K562 (cell line): ENCODE results near the gene GNAQ. TPM values are rescaled to one million over a fixed set of nuclear protein-coding genes. Genes with fewer than 3 reads are reported as not detected.

Source experiments
- ATAC-seq: fragments of 200-7000 bp; cut with Tn5 transposase; 3 replicates; pipeline ENCODE4 v1.9.1; 2020; ENCODE audit warnings: moderate library complexity
- BruUV-seq: library from RNA; stranded (reverse); fragments of 400-500 nt; replicated peaks from 2 replicates; lab custom pipeline; 2021; lab: Mats Ljungman, UMichigan
- CTCF ChIA-PET: fragments of 300-600 bp; formaldehyde crosslinking; extraction: SDS; loops from one replicate; lab custom pipeline; 2021; ENCODE audit warnings: low intra/inter-chr PET ratio; lab: Yijun Ruan, JAX
- POLR2A ChIA-PET: fragments of 300-600, 350-650 bp; sonication (Branson Sonifier 250); formaldehyde crosslinking; extraction: SDS; loops from one replicate; lab custom pipeline; 2021; ENCODE audit warnings: antibody characterized with exemption, inconsistent platforms; lab: Yijun Ruan, JAX
- DNase-seq, 4 experiments: peaks; one replicate each; pipeline versions ENCODE4 v3.0.0 to v3.0.0-alpha.2; 2011 to 2018; ENCODE audit warnings: low spot score in 3 of 4, mixed read lengths in 3 of 4; ENCODE audit errors: extremely low read depth in 1 of 4
- FAIRE-seq: peaks from 2 replicates; lab custom pipeline; 2011; peaks lifted over from hg19 to GRCh38; lab: Jason Lieb, UNC
- H2AFZ ChIP-seq: 2 replicates; pipeline ENCODE4 v1.6.0; 2011; ENCODE audit warnings: low read depth, low read length, control low read depth, inconsistent platforms
- H3K27ac ChIP-seq: fragments of 200-600 bp; 3 replicates; pipeline ENCODE4 v1.8.0; 2011; ENCODE audit warnings: low read depth, mild to moderate bottlenecking, control low read depth, inconsistent platforms, low read length, moderate library complexity, mixed read lengths; ENCODE audit errors: extremely low read depth
- H3K27me3 ChIP-seq, 2 experiments: fragments of 300-600 bp in 1 of 2; 2 replicates in 1 of 2; 3 replicates in 1 of 2; pipeline versions ENCODE4 v1.6.0 to v1.8.0; 2011; ENCODE audit warnings: inconsistent platforms in 2 of 2, low read length in 2 of 2, mild to moderate bottlenecking in 1 of 2, mixed read lengths in 1 of 2, moderate library complexity in 1 of 2; ENCODE audit not compliant: control insufficient read depth in 2 of 2, insufficient read depth in 2 of 2
- H3K36me3 ChIP-seq: fragments of 300-600 bp; 3 replicates; pipeline ENCODE4 v1.8.0; 2011; ENCODE audit warnings: mild to moderate bottlenecking, low read length, inconsistent platforms; ENCODE audit not compliant: control insufficient read depth, insufficient read depth
- H3K4me1 ChIP-seq, 2 experiments: fragments of 200-600 bp in 1 of 2; replicated peaks in 1 of 2; 2 replicates in 1 of 2; 3 replicates in 1 of 2; pipeline versions ENCODE4 v1.5.1 to v1.8.0; 2011; ENCODE audit warnings: inconsistent platforms in 2 of 2, low read length in 2 of 2, mild to moderate bottlenecking in 1 of 2, mixed read lengths in 1 of 2, moderate library complexity in 1 of 2; ENCODE audit not compliant: control insufficient read depth in 2 of 2, insufficient read depth in 2 of 2
- H3K4me2 ChIP-seq: 2 replicates; pipeline ENCODE4 v1.6.1; 2011; ENCODE audit warnings: low read length, control low read depth, inconsistent platforms, mixed read lengths; ENCODE audit not compliant: insufficient read depth
- H3K4me3 ChIP-seq: fragments of 200-600 bp; sonication (generic), shearing (Covaris generic); 2 replicates; pipeline ENCODE4 v1.5.1; 2016; ENCODE audit warnings: control low read depth, inconsistent platforms
- H3K79me2 ChIP-seq: fragments of 200-600 bp; 3 replicates; pipeline ENCODE4 v1.8.0; 2011; ENCODE audit warnings: low read length, inconsistent platforms; ENCODE audit not compliant: control insufficient read depth, insufficient read depth
- H3K9ac ChIP-seq, 2 experiments: 2 replicates each; pipeline versions ENCODE4 v1.6.0 to v1.6.1; 2011; ENCODE audit warnings: low read depth in 2 of 2, low read length in 2 of 2, control low read depth in 1 of 2, inconsistent platforms in 1 of 2, mild to moderate bottlenecking in 1 of 2, mixed read lengths in 1 of 2; ENCODE audit not compliant: insufficient read depth in 1 of 2
- H3K9me1 ChIP-seq: one replicate; pipeline ENCODE4 v1.6.0; 2011; ENCODE audit warnings: inconsistent platforms, mild to moderate bottlenecking, low read length, moderate library complexity; ENCODE audit not compliant: control insufficient read depth, insufficient read depth
- H3K9me3 ChIP-seq: replicated peaks from 2 replicates; pipeline ENCODE4 v1.5.1; 2011; ENCODE audit warnings: low read depth, low read length, inconsistent platforms; ENCODE audit not compliant: control insufficient read depth, insufficient read depth
- H4K20me1 ChIP-seq: replicated peaks from 2 replicates; pipeline ENCODE4 v1.6.1; 2011; ENCODE audit warnings: low read length, inconsistent platforms, mixed read lengths; ENCODE audit not compliant: control insufficient read depth, insufficient read depth
- CEBPB ChIP-seq: fragments of 450-650 bp; IDR thresholded peaks from 2 replicates; pipeline ENCODE4 v1.6.1; 2016; ENCODE audit warnings: missing genetic modification characterization, missing compliant biosample characterization
- ELF4 ChIP-seq: fragments of 450-650 bp; formaldehyde crosslinking; IDR thresholded peaks from 2 replicates; pipeline ENCODE4 v1.4.0; 2022; ENCODE audit warnings: missing genetic modification characterization
- MCM2 ChIP-seq: fragments of 450-650 bp; IDR thresholded peaks from 2 replicates; pipeline ENCODE4 v1.6.1; 2017; ENCODE audit warnings: low read depth, mild to moderate bottlenecking
- MCM7 ChIP-seq, 2 experiments: fragments of 450-650 bp; IDR thresholded peaks; 2 replicates each; pipeline ENCODE4 v1.6.1; 2016 to 2018
- MYNN ChIP-seq, 2 experiments: sonication (generic); formaldehyde crosslinking in 1 of 2; IDR thresholded peaks; 2 replicates each; pipeline versions ENCODE4 v1.5.0 to v1.6.1; 2016 to 2020; ENCODE audit warnings: antibody characterized with exemption in 1 of 2, missing genetic modification reagents in 1 of 2
- STAT5A ChIP-seq: IDR thresholded peaks from 2 replicates; pipeline ENCODE4 v1.6.1; 2012; ENCODE audit warnings: low read length, inconsistent platforms, borderline replicate concordance
- TARDBP ChIP-seq: fragments of 450-650 bp; IDR thresholded peaks from 2 replicates; pipeline ENCODE4 v1.6.1; 2016
- ZBTB7A ChIP-seq: IDR thresholded peaks from 2 replicates; pipeline ENCODE4 v1.6.1; 2011; ENCODE audit warnings: low read depth, mild to moderate bottlenecking, low read length, moderate library complexity, borderline replicate concordance; ENCODE audit not compliant: control insufficient read depth
- ZC3H4 ChIP-seq: sonication (generic); formaldehyde crosslinking; IDR thresholded peaks from 2 replicates; pipeline ENCODE4 v1.9.0; 2021; ENCODE audit warnings: missing genetic modification reagents, borderline replicate concordance
- ZNF583 ChIP-seq: fragments of 250-450 bp; sonication (Bioruptor Pico); IDR thresholded peaks from 2 replicates; pipeline ENCODE4 v1.4.0; 2020
- WGBS: fragments of 100-300 bp; shearing (Covaris generic); methylation state at CpG from one replicate; pipeline ENCODE4 v1.1.6; 2016; ENCODE audit warnings: low coverage, mixed read lengths; ENCODE audit not compliant: insufficient coverage; ENCODE audit errors: missing lambda C conversion rate; 5-methylcytosine and 5-hydroxymethylcytosine counted together
- in situ Hi-C: fragments of 300-500 bp; cut with MboI; formaldehyde crosslinking; loops from 4 replicates; pipeline ENCODE4 v1.15.0; 2018; ENCODE audit warnings: inconsistent platforms, mixed read lengths
- intact Hi-C: fragments of 100-400 bp; cut with micrococcal nuclease; formaldehyde crosslinking; loops from 2 replicates; pipeline ENCODE4 v1.14.2; 2022
- polyA plus RNA-seq, 8 experiments: library from polyadenylated mRNA; depleted of rRNA in 4 of 8; stranded (reverse) in 5 of 8; unstranded in 3 of 8; fragments of >200 nt; fragmentation: Nextera tagmentation in 2 of 8; fragmentation: Illumina TruSeq in 1 of 8; extraction: Ambion mirVana in 2 of 8; extraction: Trizol in 1 of 8; gene quantifications; 2 replicates each; pipeline versions ENCODE4 v1.2.1 to v1.2.3, GENCODE V29; 2011 to 2014; ENCODE audit warnings: inconsistent platforms in 1 of 8, missing spikeins in 1 of 8
- total RNA-seq, 7 experiments: library from RNA; depleted of rRNA in 6 of 7; stranded (reverse); fragments of >200 nt in 6 of 7; fragmentation: Illumina TruSeq in 2 of 7; extraction: Trizol in 2 of 7; gene quantifications; 2 replicates each; pipeline versions ENCODE4 v1.2.1 to v1.2.3, GENCODE V29; 2011 to 2021; ENCODE audit warnings: low replicate concordance in 1 of 7
- TF ChIP-seq, protein P1 (sequence below): sonication (generic); formaldehyde crosslinking; IDR thresholded peaks from 2 replicates; pipeline ENCODE4 v1.8.0; 2022; ENCODE audit warnings: missing genetic modification reagents, mild to moderate bottlenecking, moderate library complexity, borderline replicate concordance
- TF ChIP-seq, protein P2 (sequence below), 3 experiments: fragments of 200-800 bp in 1 of 3; sonication (Bioruptor generic) in 1 of 3; sonication (generic) in 1 of 3; formaldehyde crosslinking in 1 of 3; IDR thresholded peaks; 2 replicates each; pipeline versions ENCODE4 v1.6.1 to v1.8.0; 2016 to 2022; ENCODE audit warnings: mild to moderate bottlenecking in 2 of 3, missing compliant biosample characterization in 2 of 3, missing genetic modification characterization in 2 of 3, missing genetic modification reagents in 1 of 3
- TF ChIP-seq, protein P3 (sequence below): fragments of 250-450 bp; sonication (Bioruptor Pico); IDR thresholded peaks from 2 replicates; pipeline ENCODE4 v1.8.0; 2021; ENCODE audit warnings: borderline replicate concordance, mild to moderate bottlenecking, moderate library complexity; ENCODE audit not compliant: poor library complexity, severe bottlenecking
- TF ChIP-seq, protein P4 (sequence below): fragments of 450-650 bp; IDR thresholded peaks from 2 replicates; pipeline ENCODE4 v1.6.1; 2017; ENCODE audit warnings: antibody characterized with exemption, mild to moderate bottlenecking

GNAQ gene
- total and polyA plus RNA-seq, 9 of the 15 experiments (the other 6 are each of a cell fraction or from before 2014, with no cell fraction given) = 4.8 to 27.9 (median 17.5) TPM

DNA sequence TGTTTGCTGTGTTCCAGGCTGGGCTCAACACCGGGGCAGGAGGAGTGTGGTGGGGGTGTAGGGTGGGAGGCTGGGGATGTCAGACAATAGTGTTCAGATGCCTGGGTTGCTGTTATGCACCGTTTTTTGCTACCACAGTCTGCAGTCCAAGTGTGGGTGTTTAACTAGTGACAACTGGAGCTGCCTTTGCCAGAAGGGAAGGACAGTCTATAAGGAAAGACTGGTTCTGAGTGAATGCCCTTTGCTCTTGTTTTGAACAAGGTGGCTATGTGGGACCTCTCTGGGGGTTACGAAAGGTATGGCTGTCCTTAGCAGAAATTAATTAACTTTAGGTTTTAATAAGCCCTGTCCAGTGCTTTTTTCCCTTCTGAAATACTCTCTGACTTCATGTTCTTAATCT, 265.0 kb downstream of the GNAQ start:
- H3K4me2 ChIP-seq = no peak overlapping the region
- no peaks in the 10 kb centered on the region for H3K79me2 ChIP-seq
- no peak overlapping the region for H3K9ac ChIP-seq
- H3K27me3 ChIP-seq = no peaks in the 10 kb centered on the region
- BruUV-seq = no TSS peak
- 0 out of 3 replicates have a peak, but pooled peaks cover 3% of the 10 kb centered on the region for H3K36me3 ChIP-seq
- TF ChIP-seq STAT5A = no peak
- TF ChIP-seq, protein P1, sequence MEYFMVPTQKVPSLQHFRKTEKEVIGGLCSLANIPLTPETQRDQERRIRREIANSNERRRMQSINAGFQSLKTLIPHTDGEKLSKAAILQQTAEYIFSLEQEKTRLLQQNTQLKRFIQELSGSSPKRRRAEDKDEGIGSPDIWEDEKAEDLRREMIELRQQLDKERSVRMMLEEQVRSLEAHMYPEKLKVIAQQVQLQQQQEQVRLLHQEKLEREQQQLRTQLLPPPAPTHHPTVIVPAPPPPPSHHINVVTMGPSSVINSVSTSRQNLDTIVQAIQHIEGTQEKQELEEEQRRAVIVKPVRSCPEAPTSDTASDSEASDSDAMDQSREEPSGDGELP (CRISPR knock-in tag) = no peak
- TF ChIP-seq ZNF583 (CRISPR knock-in tag) = no peak
- TF ChIP-seq MCM2 = no peak
- TF ChIP-seq ZC3H4 (CRISPR knock-in tag) = no peak
- TF ChIP-seq TARDBP = no peak
- TF ChIP-seq, protein P2, sequence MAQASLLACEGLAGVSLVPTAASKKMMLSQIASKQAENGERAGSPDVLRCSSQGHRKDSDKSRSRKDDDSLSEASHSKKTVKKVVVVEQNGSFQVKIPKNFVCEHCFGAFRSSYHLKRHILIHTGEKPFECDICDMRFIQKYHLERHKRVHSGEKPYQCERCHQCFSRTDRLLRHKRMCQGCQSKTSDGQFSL (CRISPR knock-in tag; IDR thresholded peaks at IDR 0.05) = no peak
- TF ChIP-seq, protein P2 (tag; IDR thresholded peaks at IDR 0.05) = no peak
- no peak for TF ChIP-seq CEBPB (tag)
- no peak for TF ChIP-seq ELF4 (CRISPR knock-in tag)
- no peak for TF ChIP-seq MCM7 (IDR thresholded peaks at IDR 0.05)
- no peak for TF ChIP-seq MYNN (IDR thresholded peaks at IDR 0.05)
- TF ChIP-seq MYNN (CRISPR knock-in tag; IDR thresholded peaks at IDR 0.05) = no peak
- TF ChIP-seq, protein P3, sequence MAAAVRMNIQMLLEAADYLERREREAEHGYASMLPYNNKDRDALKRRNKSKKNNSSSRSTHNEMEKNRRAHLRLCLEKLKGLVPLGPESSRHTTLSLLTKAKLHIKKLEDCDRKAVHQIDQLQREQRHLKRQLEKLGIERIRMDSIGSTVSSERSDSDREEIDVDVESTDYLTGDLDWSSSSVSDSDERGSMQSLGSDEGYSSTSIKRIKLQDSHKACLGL (CRISPR knock-in tag) = no peak
- TF ChIP-seq, protein P4, sequence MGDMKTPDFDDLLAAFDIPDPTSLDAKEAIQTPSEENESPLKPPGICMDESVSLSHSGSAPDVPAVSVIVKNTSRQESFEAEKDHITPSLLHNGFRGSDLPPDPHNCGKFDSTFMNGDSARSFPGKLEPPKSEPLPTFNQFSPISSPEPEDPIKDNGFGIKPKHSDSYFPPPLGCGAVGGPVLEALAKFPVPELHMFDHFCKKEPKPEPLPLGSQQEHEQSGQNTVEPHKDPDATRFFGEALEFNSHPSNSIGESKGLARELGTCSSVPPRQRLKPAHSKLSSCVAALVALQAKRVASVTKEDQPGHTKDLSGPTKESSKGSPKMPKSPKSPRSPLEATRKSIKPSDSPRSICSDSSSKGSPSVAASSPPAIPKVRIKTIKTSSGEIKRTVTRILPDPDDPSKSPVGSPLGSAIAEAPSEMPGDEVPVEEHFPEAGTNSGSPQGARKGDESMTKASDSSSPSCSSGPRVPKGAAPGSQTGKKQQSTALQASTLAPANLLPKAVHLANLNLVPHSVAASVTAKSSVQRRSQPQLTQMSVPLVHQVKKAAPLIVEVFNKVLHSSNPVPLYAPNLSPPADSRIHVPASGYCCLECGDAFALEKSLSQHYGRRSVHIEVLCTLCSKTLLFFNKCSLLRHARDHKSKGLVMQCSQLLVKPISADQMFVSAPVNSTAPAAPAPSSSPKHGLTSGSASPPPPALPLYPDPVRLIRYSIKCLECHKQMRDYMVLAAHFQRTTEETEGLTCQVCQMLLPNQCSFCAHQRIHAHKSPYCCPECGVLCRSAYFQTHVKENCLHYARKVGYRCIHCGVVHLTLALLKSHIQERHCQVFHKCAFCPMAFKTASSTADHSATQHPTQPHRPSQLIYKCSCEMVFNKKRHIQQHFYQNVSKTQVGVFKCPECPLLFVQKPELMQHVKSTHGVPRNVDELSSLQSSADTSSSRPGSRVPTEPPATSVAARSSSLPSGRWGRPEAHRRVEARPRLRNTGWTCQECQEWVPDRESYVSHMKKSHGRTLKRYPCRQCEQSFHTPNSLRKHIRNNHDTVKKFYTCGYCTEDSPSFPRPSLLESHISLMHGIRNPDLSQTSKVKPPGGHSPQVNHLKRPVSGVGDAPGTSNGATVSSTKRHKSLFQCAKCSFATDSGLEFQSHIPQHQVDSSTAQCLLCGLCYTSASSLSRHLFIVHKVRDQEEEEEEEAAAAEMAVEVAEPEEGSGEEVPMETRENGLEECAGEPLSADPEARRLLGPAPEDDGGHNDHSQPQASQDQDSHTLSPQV = no peak
- TF ChIP-seq ZBTB7A = no peak
- H4K20me1 ChIP-seq = no peaks in the 10 kb centered on the region
- ATAC-seq (no peak), DNase-seq (no peak), FAIRE-seq (no peak)
- CTCF ChIA-PET = no interaction called here
- H3K4me1 ChIP-seq = no peaks in the 10 kb centered on the region; a peak in 1 of 5 replicates
- POLR2A ChIA-PET = interaction anchor here (0.7 kb wide), 1 partner anchor 126 kb away, joined by 3 read pairs; no protein-coding TSS in a partner anchor
- WGBS = 89% methylated on average over 2 of the region's 3 CpGs
- intact Hi-C loops (no loop called here), in situ Hi-C loops (no loop called here)
- no peak overlapping the region for H3K27ac ChIP-seq
- no peak overlapping the region for H3K4me3 ChIP-seq
- H3K9me1 ChIP-seq = no peaks in the 10 kb centered on the region
- H3K9me3 ChIP-seq = no peaks in the 10 kb centered on the region
- H2AFZ ChIP-seq = no peak overlapping the region
